SHP77 (cell line): Measurements from ENCODE around the gene BCL2.
"Not testable (repeated sequence)": the region's sequence is repeated elsewhere in the genome, so short reads cannot be mapped to it uniquely, and the experiment has no call there.

ENCODE experiments used
- DNase-seq, 2 experiments: peaks; one replicate each; lab custom pipeline; 2025; lab: John Stamatoyannopoulos, UW

The BCL2 gene

GRCh38 chr18:63234432-63234831, 85.1 kb downstream of the BCL2 start:
- DNase-seq: no peak

- no peak for DNase-seq
Observed at GRCh38 chr18:63233334-63233733, 86.2 kb downstream of the BCL2 start.

GRCh38 chr18:63232826-63233225, 86.7 kb downstream of the BCL2 start:
- DNase-seq: no peak

- no peak for DNase-seq
Observed at GRCh38 chr18:63229971-63230370, 89.6 kb downstream of the BCL2 start.

- no peak for DNase-seq
Observed at GRCh38 chr18:63225434-63225833, 94.1 kb downstream of the BCL2 start.

- DNase-seq: no peak
Observed at GRCh38 chr18:63224630-63225029, 94.9 kb downstream of the BCL2 start.

GRCh38 chr18:63223837-63224236, 95.7 kb downstream of the BCL2 start:
- DNase-seq: no peak

GRCh38 chr18:63220903-63221302, 98.7 kb downstream of the BCL2 start:
- DNase-seq: no peak

GRCh38 chr18:63218472-63218871, 101.1 kb downstream of the BCL2 start:
- DNase-seq: no peak

- no peak for DNase-seq
Observed at GRCh38 chr18:63216516-63217311, 102.9 kb downstream of the BCL2 start.

GRCh38 chr18:63213936-63214671, 105.5 kb downstream of the BCL2 start:
- no peak for DNase-seq

- DNase-seq: no peak
Observed at GRCh38 chr18:63213331-63213900, 106.2 kb downstream of the BCL2 start.

- no peak for DNase-seq
Observed at GRCh38 chr18:63210521-63210920, 109.0 kb downstream of the BCL2 start.

- peak; percentile 33 to 44 for DNase-seq
Observed at GRCh38 chr18:63208676-63209075, 110.9 kb downstream of the BCL2 start.

- DNase-seq: peak; percentile 57 to 61
Observed at GRCh38 chr18:63207835-63208234, 111.7 kb downstream of the BCL2 start.

GRCh38 chr18:63207143-63207790, 112.3 kb downstream of the BCL2 start:
- peak; percentile 78 to 86 for DNase-seq

- DNase-seq: peak; percentile 31 to 35
Observed at GRCh38 chr18:63206433-63207142, 113.0 kb downstream of the BCL2 start.

GRCh38 chr18:63205791-63206252, 113.7 kb downstream of the BCL2 start:
- DNase-seq: no peak

- no peak for DNase-seq
Observed at GRCh38 chr18:63203497-63203896, 116.1 kb downstream of the BCL2 start.

- DNase-seq: no peak
Observed at GRCh38 chr18:63202828-63203227, 116.7 kb downstream of the BCL2 start.

GRCh38 chr18:63201456-63201855, 118.1 kb downstream of the BCL2 start:
- DNase-seq: not testable (repeated sequence)
